Fibroblast of mammary gland (primary cell): Measurements from ENCODE around the gene WWOX.

Experiments used
- DNase-seq: peaks from one replicate; pipeline ENCODE4 v3.0.0-alpha.2; 2010; ENCODE audit warnings: low read depth
- H3K4me3 ChIP-seq: 2 replicates; pipeline ENCODE4 v1.5.1; 2011; ENCODE audit warnings: low read depth, mild to moderate bottlenecking, low read length, moderate library complexity; ENCODE audit not compliant: control insufficient read depth
- TF ChIP-seq, protein P1 (sequence below): conservative IDR thresholded peaks from 2 replicates; pipeline ENCODE4 v1.5.1; 2011; ENCODE audit warnings: low read depth, low read length, inconsistent platforms; ENCODE audit not compliant: control insufficient read depth, insufficient read depth

The WWOX gene

DNA sequence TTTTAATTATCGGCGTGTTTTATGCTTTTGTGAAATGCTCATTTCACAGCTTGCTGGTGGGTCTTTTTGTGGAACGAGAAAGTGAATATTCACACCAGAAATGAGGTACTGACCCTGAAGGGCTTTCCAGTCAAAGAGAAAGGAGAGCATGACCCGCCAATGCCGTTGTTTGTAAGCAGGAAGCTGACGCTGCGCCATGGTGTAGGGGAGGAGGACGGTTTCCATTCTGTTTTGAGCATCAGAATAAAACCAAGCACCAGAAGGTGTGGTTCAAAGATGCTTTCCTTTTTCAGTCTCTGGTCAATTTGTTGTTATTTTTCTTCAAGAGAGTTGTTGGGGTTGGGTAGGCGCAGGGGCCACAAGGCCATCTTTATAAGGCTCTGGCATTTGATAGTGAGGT lies 669.3 kb downstream of the WWOX start:
- no peak overlapping the region for H3K4me3 ChIP-seq
- TF ChIP-seq, protein P1, sequence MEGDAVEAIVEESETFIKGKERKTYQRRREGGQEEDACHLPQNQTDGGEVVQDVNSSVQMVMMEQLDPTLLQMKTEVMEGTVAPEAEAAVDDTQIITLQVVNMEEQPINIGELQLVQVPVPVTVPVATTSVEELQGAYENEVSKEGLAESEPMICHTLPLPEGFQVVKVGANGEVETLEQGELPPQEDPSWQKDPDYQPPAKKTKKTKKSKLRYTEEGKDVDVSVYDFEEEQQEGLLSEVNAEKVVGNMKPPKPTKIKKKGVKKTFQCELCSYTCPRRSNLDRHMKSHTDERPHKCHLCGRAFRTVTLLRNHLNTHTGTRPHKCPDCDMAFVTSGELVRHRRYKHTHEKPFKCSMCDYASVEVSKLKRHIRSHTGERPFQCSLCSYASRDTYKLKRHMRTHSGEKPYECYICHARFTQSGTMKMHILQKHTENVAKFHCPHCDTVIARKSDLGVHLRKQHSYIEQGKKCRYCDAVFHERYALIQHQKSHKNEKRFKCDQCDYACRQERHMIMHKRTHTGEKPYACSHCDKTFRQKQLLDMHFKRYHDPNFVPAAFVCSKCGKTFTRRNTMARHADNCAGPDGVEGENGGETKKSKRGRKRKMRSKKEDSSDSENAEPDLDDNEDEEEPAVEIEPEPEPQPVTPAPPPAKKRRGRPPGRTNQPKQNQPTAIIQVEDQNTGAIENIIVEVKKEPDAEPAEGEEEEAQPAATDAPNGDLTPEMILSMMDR: no peak
- no peak for DNase-seq

DNA sequence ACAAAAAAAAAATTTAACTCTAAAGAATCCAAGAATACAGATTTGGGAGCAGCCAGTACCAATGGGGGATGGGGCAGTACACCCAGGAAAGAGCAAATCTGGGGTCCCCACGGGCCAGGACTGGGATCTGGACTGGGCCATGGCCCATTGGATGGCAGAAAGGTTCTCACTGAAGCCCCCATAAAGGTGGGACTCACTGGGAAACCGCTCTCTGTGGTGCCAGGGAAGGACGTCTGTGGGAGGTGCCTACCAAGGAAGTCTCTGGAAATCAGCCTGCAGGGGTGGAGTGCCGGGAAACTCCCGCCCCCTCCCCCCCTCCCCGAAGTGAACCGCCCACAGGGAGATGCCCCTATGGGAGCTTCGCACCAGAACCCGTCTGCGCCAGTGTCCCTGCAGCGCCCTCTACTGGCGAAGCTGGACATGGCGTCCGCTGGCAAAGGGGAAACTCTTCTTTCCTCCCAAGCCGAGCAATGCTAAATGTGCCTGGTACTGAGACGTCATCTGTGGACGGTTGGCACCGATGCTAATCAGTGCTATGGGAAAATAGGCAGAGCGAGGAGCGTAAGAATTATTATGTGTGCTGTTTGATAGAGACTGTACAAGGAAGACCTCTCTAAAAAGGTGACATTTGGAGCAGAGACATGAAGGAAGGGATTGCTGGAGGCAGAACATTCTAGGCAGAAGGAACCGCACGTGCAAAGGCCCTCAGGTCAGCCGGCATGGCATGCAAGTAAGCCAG lies 671.1 kb downstream of the WWOX start:
- DNase-seq: peak; percentile 39
- TF ChIP-seq, protein P1: peak; percentile 57
- H3K4me3 ChIP-seq: no peak overlapping the region

DNA sequence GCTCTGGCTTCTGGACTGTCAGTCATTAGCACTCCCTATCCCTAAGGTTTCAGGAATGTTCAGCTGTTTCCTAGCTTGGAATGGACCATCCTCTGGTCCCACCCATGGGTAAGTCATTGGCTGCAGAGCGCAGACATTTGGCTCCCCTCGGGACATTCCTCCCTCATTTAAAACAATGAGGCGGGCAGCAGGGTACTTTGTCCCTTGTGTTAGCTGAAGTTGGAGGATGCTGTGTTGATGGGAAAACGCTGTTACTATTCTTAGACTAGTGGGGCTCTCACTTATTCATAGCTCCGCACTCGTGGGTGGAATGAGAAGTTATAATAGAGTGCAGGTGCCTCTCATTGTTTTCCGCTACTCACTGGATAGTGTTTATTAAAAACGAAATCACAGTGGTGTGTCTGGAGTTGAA lies 673.8 kb downstream of the WWOX start:
- no peak for DNase-seq
- TF ChIP-seq, protein P1: no peak
- H3K4me3 ChIP-seq: no peak overlapping the region

DNA sequence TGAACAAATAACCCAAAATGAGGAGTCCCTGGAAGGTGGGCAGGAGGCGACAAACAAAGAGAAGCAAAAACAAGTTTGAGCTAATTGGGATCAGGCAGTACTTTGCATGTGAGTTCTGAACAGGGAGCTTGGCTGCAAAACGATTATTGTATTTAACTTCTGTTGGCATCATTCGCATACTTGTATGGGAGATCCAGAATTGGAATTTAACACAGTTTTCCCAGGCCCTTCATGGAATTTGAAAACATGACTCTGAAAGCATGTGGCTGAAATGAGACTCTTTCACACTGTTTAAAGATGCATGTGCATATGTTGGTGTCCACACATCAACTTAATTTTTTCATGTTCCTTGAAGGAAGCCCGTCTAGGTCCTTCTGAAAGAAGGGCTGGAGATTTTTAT lies 674.3 kb downstream of the WWOX start:
- DNase-seq: no peak
- TF ChIP-seq, protein P1: no peak
- H3K4me3 ChIP-seq: no peak overlapping the region

DNA sequence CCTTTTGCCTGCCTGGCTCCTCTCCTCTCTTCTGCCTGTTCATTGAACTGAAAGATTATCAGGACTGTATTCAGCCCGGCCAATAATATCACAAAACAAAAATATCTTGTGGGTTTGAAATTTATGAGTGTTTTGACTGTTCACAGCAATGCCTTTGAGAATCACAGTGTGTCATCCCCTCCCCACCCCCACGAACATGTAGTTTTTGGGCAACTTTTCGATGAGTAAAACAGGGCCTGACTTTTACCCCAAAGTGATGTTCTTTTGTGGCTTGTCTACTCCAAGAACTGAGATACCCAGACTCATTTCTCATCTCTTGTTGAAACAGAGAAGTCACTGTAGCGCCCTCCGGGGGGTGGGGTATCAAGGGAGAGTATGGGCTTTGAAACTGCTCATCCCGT lies 675.7 kb downstream of the WWOX start:
- TF ChIP-seq, protein P1: no peak
- no peak overlapping the region for H3K4me3 ChIP-seq
- DNase-seq: peak; percentile 6

DNA sequence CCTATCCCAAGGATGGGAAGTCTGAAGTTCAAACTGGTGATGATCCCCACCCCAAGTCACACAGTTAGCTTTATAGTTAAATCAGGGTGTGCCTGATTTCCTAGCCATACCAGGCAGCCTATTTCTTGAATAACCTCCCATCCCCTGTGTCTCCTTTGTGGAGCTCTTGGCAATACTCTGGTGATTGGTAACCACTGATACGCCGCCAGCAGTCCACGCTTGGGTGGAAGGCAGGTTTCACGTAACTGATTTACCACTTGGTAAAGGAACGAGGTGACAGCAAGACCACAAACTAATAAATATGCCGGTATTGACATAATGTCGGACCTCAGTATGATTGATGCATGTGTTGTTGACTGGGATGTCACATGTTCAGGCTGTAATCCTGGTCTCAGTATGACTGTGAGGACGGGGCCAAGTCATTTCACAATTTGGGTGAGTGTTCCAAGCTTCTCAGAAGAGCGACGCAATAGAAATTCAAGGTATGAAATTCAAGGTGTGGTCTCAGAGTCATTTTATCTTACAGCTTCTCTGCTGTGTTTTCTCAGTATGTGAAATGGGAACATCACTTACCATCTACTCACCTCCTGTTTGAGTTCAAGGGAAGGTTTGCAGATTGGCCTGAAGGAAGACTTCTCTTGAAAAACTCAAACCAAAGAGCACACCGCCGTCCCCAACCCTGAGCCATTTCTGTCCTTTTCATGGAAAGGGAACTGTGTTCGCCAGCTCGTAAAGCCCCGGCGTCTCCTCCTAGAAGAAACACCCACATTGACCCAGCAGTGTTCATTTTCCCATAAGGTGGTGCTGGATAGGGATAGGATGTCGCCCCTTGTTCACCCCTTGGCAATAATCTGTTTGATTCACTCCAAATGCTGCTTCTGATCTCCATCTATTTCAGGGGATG lies 678.9 kb downstream of the WWOX start:
- TF ChIP-seq, protein P1: no peak
- no peak overlapping the region for H3K4me3 ChIP-seq
- no peak for DNase-seq
